HepG2 (cell line): ENCODE measurements around the gene ELAVL3. TPM values are rescaled to one million over a fixed set of nuclear protein-coding genes. Genes with fewer than 3 reads are reported as not detected.

Source experiments
- CAMTA2 ChIP-seq: sonication (generic); formaldehyde crosslinking; IDR thresholded peaks from 2 replicates; pipeline ENCODE4 v1.4.0; 2020; ENCODE audit warnings: mild to moderate bottlenecking, missing genetic modification reagents, borderline replicate concordance
- DMTF1 ChIP-seq: sonication (generic); formaldehyde crosslinking; IDR thresholded peaks from 2 replicates; pipeline ENCODE4 v1.4.0; 2020; ENCODE audit warnings: mild to moderate bottlenecking, missing genetic modification reagents
- FOXA1 ChIP-seq, 2 experiments: fragments of 450-650 bp in 1 of 2; sonication (generic) in 1 of 2; formaldehyde crosslinking in 1 of 2; IDR thresholded peaks; 2 replicates each; pipeline versions ENCODE4 v1.4.0 to v1.6.1; 2016 to 2020; ENCODE audit warnings: missing genetic modification reagents in 1 of 2
- HIVEP1 ChIP-seq: sonication (generic); formaldehyde crosslinking; IDR thresholded peaks from 2 replicates; pipeline ENCODE4 v1.4.0; 2020; ENCODE audit warnings: mild to moderate bottlenecking, missing genetic modification reagents
- HOXA3 ChIP-seq: sonication (generic); formaldehyde crosslinking; IDR thresholded peaks from 2 replicates; pipeline ENCODE4 v1.5.0; 2020; ENCODE audit warnings: missing genetic modification reagents
- MIER2 ChIP-seq: IDR thresholded peaks from 2 replicates; pipeline ENCODE4 v1.6.1; 2016; ENCODE audit warnings: missing biosample characterization, missing genetic modification reagents
- PBX3 ChIP-seq: sonication (generic); formaldehyde crosslinking; IDR thresholded peaks from 2 replicates; pipeline ENCODE4 v1.8.1; 2023; ENCODE audit warnings: missing genetic modification reagents, inconsistent platforms, borderline replicate concordance
- RARA ChIP-seq: IDR thresholded peaks from 2 replicates; pipeline ENCODE4 v1.6.1; 2016; ENCODE audit warnings: missing genetic modification reagents, missing compliant biosample characterization
- SNAPC5 ChIP-seq: sonication (generic); formaldehyde crosslinking; IDR thresholded peaks from 2 replicates; pipeline ENCODE4 v1.8.1; 2023; ENCODE audit warnings: mild to moderate bottlenecking, missing genetic modification reagents, borderline replicate concordance
- STAG1 ChIP-seq: sonication (generic); formaldehyde crosslinking; IDR thresholded peaks from 2 replicates; pipeline ENCODE4 v1.4.0; 2020; ENCODE audit warnings: missing genetic modification reagents
- YY1 ChIP-seq: IDR thresholded peaks from 2 replicates; pipeline ENCODE4 v1.6.1; 2011; ENCODE audit warnings: low read length, low read depth, moderate library complexity, mild to moderate bottlenecking; ENCODE audit not compliant: insufficient read depth, insufficient replicate concordance
- ZNF275 ChIP-seq: sonication (generic); formaldehyde crosslinking; IDR thresholded peaks from 2 replicates; pipeline ENCODE4 v1.8.0; 2022; ENCODE audit warnings: missing genetic modification reagents, mild to moderate bottlenecking, inconsistent platforms, borderline replicate concordance
- ZNF574 ChIP-seq: sonication (generic); formaldehyde crosslinking; IDR thresholded peaks from 2 replicates; pipeline ENCODE4 v1.4.0; 2020; ENCODE audit warnings: missing genetic modification reagents
- ZNF784 ChIP-seq: sonication (generic); formaldehyde crosslinking; IDR thresholded peaks from 2 replicates; pipeline ENCODE4 v1.5.1; 2020; ENCODE audit warnings: missing genetic modification reagents, mild to moderate bottlenecking, borderline replicate concordance
- ZNF800 ChIP-seq: sonication (generic); formaldehyde crosslinking; IDR thresholded peaks from 2 replicates; pipeline ENCODE4 v1.4.0; 2020; ENCODE audit warnings: missing genetic modification reagents
- ZNF883 ChIP-seq: sonication (generic); formaldehyde crosslinking; IDR thresholded peaks from 2 replicates; pipeline ENCODE4 v1.5.1; 2020; ENCODE audit warnings: mild to moderate bottlenecking, missing genetic modification reagents; ENCODE audit errors: not compliant biosample characterization
- polyA plus RNA-seq, 8 experiments: library from polyadenylated mRNA; depleted of rRNA in 3 of 8; stranded (reverse) in 7 of 8; unstranded in 1 of 8; fragments of >200 nt; fragmentation: Illumina TruSeq in 4 of 8; extraction: Trizol in 4 of 8; gene quantifications; 2 replicates each; pipeline versions ENCODE4 v1.2.1 to v1.2.3, GENCODE V29; 2011 to 2016; ENCODE audit warnings: low read depth in 4 of 8, missing spikeins in 1 of 8, mixed read lengths in 1 of 8; ENCODE audit not compliant: insufficient read depth in 1 of 8
- total RNA-seq, 5 experiments: library from RNA; depleted of rRNA; stranded (reverse); fragments of >200 nt; fragmentation: Illumina TruSeq; extraction: Trizol; gene quantifications; 2 replicates each; pipeline ENCODE4 v1.2.3, GENCODE V29; 2016; ENCODE audit warnings: low read depth in 1 of 5

ELAVL3 gene
- total and polyA plus RNA-seq, 2 of the 13 experiments (the other 11 are each of a cell fraction or from before 2014, with no cell fraction given), result 0.03 TPM; not detected in 1

- TF ChIP-seq PBX3 (CRISPR knock-in tag) (no peak), HOXA3 (CRISPR knock-in tag) (peak; percentile 80; the same call in 1 of the 2 replicates), ZNF784 (peak; percentile 24; the same call in 1 of the 2 replicates), YY1 (peak; percentile 99), ZNF275 (CRISPR knock-in tag) (peak; percentile 14; the same call in 1 of the 2 replicates), CAMTA2 (CRISPR knock-in tag) (no peak), DMTF1 (no peak), MIER2 (CRISPR knock-in tag) (peak; percentile 93), ZNF883 (CRISPR knock-in tag) (no peak), STAG1 (no peak), SNAPC5 (CRISPR knock-in tag) (no peak; the same call in 1 of the 2 replicates), RARA (CRISPR knock-in tag) (peak; percentile 22; the same call in 1 of the 2 replicates), FOXA1 (IDR thresholded peaks at IDR 0.05) (no peak), FOXA1 (CRISPR knock-in tag; IDR thresholded peaks at IDR 0.05) (no peak), HIVEP1 (CRISPR knock-in tag) (peak; percentile 24; the same call in 1 of the 2 replicates), ZNF800 (CRISPR knock-in tag) (no peak), ZNF574 (CRISPR knock-in tag) (peak; percentile 59; the same call in 1 of the 2 replicates)
Measured at GRCh38 chr19:11528551-11529341, 47.9 kb upstream of the ELAVL3 start, which contains the start of gene ECSIT (continued).
